Stimulated activated CD4-positive, alpha-beta T cell treated with anti-CD3 and anti-CD28 coated beads, TNF-alpha, amount 100 ng/mL, for 4 hours (primary cell): ENCODE measurements around the gene CTDSP1.
A peak's percentile ranks its signal among the peaks of the same experiment; 100 is the strongest.

ENCODE experiments used
- DNase-seq, 3 experiments: peaks; one replicate each; pipeline ENCODE4 v3.0.0-alpha.2; 2020; ENCODE audit warnings: low read depth in 3 of 3

The CTDSP1 gene

GRCh38 chr2:218400167-218400929, 680 bp downstream of the CTDSP1 start:
- DNase-seq: no peak

- no peak for DNase-seq
These were observed 1.5 kb downstream of the CTDSP1 start for GRCh38 chr2:218400930-218401881.

GRCh38 chr2:218401890-218402289, 2.2 kb downstream of the CTDSP1 start:
- DNase-seq: no peak

- DNase-seq: no peak
These were observed 2.8 kb downstream of the CTDSP1 start for GRCh38 chr2:218402491-218402901.

GRCh38 chr2:218402911-218403411, 3.3 kb downstream of the CTDSP1 start:
- no peak for DNase-seq

- DNase-seq: no peak
These were observed 4.1 kb downstream of the CTDSP1 start for GRCh38 chr2:218403810-218404209.

- no peak for DNase-seq
These were observed 4.8 kb downstream of the CTDSP1 start for GRCh38 chr2:218404351-218405085.

- no peak for DNase-seq
These were observed 5.5 kb downstream of the CTDSP1 start for GRCh38 chr2:218405086-218405745.

GRCh38 chr2:218405746-218406208, 6.1 kb downstream of the CTDSP1 start:
- no peak for DNase-seq

GRCh38 chr2:218406209-218406948, 6.7 kb downstream of the CTDSP1 start:
- peak; percentile 72 to 90 (median 77) for DNase-seq

GRCh38 chr2:218406949-218407618, 7.4 kb downstream of the CTDSP1 start:
- DNase-seq: peak; percentile 39 to 49 (median 40)

GRCh38 chr2:218407717-218408116, 8.0 kb downstream of the CTDSP1 start:
- DNase-seq: no peak

- DNase-seq: no peak
These were observed 18.7 kb downstream of the CTDSP1 start for GRCh38 chr2:218418321-218418716.

GRCh38 chr2:218418717-218419458, 19.2 kb downstream of the CTDSP1 start, which contains the start of gene VIL1:
VIL1 (plus strand) TSS chr2:218419123; CDS start chr2:218423779, 4,656 bp downstream.
- DNase-seq: no peak

- no peak for DNase-seq
These were observed 20.1 kb downstream of the CTDSP1 start for GRCh38 chr2:218419630-218420216.

GRCh38 chr2:218421027-218421426, 21.4 kb downstream of the CTDSP1 start:
- no peak for DNase-seq

GRCh38 chr2:218422403-218423086, 22.9 kb downstream of the CTDSP1 start:
- DNase-seq: no peak

GRCh38 chr2:218423584-218423983, 23.9 kb downstream of the CTDSP1 start:
- DNase-seq: no peak
